GM18505 (cell line): ENCODE results near the gene TMEM244.
"Not testable (repeated sequence)": the region's sequence is repeated elsewhere in the genome, so short reads cannot be mapped to it uniquely, and the experiment has no call there.

Experiments used
- ATAC-seq: cut with Tn5 transposase; IDR thresholded peaks from one replicate; pipeline ENCODE4 v1.9.1; 2021; ENCODE audit not compliant: unreplicated experiment
- POLR2A ChIP-seq: IDR thresholded peaks from 4 replicates; pipeline ENCODE4 v1.6.1; 2011; ENCODE audit warnings: borderline replicate concordance; ENCODE audit not compliant: insufficient read depth, insufficient read length; ENCODE audit errors: extremely low read depth

The TMEM244 gene

GRCh38 chr6:129857838-129858237, 3.3 kb downstream of the TMEM244 start:
- no peak for ATAC-seq
- TF ChIP-seq POLR2A = no peak

DNA sequence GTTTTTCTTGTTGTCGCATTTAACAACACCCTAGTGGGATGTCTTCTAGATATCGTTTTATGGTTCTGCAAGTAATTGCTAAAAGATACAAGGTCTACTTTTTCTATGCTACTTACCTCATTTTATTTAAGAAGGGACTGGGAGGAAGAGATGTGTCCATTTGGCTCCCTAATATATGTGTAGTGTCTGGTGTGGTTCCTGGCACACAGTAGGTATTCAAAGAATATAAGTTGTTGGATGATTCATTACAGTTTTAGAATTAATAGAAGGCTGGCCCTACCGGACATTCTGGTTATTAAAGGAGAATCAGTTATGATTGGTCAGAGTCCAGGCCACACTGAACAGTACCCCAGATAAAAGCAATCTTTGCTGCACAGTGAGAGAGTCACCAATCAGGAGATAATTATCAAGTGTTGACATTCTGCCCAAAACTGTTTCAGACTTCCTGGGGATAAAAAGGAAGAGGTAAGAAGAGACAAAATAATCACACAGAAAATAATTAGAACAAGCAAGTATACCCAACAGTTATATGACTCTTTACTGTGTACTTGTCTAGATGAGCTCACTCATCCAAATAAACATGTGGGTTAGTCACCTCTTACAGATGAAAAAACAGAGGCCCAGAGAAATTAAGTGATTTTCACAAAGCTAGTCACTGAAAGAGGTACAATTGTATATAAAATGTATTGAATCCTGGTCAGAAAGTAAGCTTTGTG, 7.0 kb downstream of the TMEM244 start:
- ATAC-seq = no peak
- no peak for TF ChIP-seq POLR2A

GRCh38 chr6:129852257-129852858, 8.8 kb downstream of the TMEM244 start:
- no peak for ATAC-seq
- TF ChIP-seq POLR2A = no peak

GRCh38 chr6:129849456-129849855, 11.7 kb downstream of the TMEM244 start:
- TF ChIP-seq POLR2A = no peak
- no peak for ATAC-seq

DNA sequence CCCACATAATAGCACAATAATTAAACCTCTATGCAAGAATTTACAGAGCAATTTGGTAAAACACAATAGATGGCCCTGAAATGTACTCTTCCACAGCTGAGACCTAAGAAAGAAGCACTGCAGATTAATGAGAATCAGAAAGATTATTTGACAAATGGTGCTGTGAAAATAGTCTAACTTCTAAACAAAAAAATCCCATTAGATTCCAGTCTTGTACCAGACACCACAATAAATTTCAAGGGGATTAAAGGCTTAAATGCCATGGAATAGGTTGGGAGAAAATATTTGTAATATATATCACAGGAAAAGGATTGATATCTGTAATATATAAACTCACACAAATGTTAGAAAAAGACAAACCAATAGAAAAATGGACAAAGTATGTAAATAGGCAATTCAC, 14.4 kb downstream of the TMEM244 start:
- ATAC-seq = no peak
- no peak for TF ChIP-seq POLR2A

DNA sequence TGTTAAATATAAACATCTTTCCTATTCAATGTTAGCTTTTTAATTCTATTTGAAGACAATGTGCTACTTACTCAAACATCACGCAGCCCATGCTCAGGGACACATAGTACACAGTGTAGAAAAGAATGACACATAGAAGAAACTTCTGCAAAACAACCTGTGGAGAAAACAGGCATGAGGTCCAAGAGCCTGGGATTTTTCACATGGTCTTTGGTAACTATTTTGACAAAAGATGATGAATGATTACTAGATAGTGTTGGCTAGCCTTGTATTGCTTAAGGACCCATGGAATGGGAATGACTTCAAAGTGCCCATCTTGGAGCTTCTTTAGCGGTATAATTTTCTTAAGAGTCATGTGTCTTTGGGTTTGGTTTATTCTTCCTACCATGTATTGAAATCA, 15.4 kb downstream of the TMEM244 start:
- TF ChIP-seq POLR2A = no peak
- no peak for ATAC-seq

- no peak for TF ChIP-seq POLR2A
- ATAC-seq = no peak
Measured at GRCh38 chr6:129844118-129844891, 16.8 kb downstream of the TMEM244 start.

- ATAC-seq = no peak
Measured at GRCh38 chr6:129843573-129843972, 17.5 kb downstream of the TMEM244 start.

DNA sequence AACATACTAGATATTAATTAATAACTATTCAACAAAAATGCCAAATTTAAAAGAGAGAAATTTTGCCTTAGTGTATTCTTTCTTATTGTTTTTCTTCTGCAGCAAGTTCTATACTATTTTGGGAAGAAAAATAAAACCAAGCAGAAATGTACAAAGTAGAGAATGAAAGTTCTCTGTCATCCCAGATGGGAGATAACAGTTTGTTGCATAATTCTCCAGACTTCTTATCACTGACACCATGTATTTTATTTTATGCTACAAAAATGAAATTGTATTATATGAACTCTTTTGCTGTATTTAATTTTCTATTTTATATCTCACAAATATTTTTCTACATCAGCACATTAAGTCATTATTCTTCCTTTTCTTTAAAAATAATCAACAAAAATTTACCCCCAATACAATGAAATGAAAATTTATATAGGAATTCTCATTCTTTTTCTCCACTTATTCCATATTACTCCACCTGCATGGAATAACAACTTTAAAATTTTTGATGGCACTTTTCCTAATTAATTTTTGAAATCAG, 18.2 kb downstream of the TMEM244 start:
- ATAC-seq = no peak
- no peak for TF ChIP-seq POLR2A

More at GRCh38 chr6:129843573-129843972, 17.5 kb downstream of the TMEM244 start:
- TF ChIP-seq POLR2A = no peak

- ATAC-seq = no peak
Measured at GRCh38 chr6:129842137-129842536, 19.0 kb downstream of the TMEM244 start.

GRCh38 chr6:129839562-129839961, 21.6 kb downstream of the TMEM244 start:
- not testable (repeated sequence) for ATAC-seq

More at GRCh38 chr6:129842137-129842536, 19.0 kb downstream of the TMEM244 start:
- no peak for TF ChIP-seq POLR2A

GRCh38 chr6:129835691-129836090, 25.4 kb downstream of the TMEM244 start:
- no peak for TF ChIP-seq POLR2A
- no peak for ATAC-seq

DNA sequence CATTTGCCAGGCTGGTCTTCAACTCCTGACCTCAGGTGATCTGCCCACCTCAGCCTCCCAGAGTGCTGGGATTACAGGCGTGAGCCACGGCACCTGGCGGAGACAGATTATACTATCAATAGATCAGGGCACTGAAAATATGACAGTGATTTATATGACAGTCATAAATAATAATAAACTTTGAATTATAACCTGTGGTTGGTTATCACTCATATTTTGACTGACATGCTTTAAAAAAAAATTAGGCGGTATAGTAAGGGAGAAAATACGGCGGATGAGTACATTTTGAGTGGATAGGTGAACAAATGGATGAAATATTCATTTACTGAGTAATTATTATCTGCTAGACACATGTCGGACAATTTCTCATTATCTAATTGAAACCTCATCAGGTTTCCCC, 28.8 kb downstream of the TMEM244 start:
- no peak for ATAC-seq
- no peak for TF ChIP-seq POLR2A

- no peak for TF ChIP-seq POLR2A
- ATAC-seq = no peak
Measured at GRCh38 chr6:129828229-129828628, 32.9 kb downstream of the TMEM244 start.

DNA sequence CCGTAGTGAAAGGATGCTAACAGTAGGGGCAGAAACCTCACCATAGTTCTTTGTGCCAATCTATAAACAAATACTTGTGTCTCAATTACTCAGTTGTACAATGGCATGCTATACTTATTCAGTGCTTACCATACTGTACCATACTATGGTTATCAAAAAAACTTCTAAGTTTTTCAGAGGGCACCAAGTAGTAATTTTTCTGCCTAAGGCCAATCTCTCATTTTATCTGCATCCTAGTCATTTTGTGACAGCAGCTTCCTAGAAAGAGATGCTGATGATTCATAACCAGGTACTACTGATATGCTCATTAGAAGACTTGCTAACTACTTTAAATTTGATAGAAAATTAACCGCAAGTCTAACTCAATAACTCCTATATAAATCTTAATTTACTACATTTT, 42.9 kb downstream of the TMEM244 start:
- no peak for ATAC-seq

More for the DNA sequence above, 42.9 kb downstream of the TMEM244 start:
- TF ChIP-seq POLR2A = no peak
